Measurements from ENCODE around the gene ERCC8.
"Not testable (repeated sequence)": the region's sequence is repeated elsewhere in the genome, so short reads cannot be mapped to it uniquely, and the experiment has no call there.

Gene ERCC8

GRCh38 chr5:60944904-60945812, at the start of gene ERCC8, which contains the start of gene NDUFAF2:
Gene ERCC8 (minus strand): TSS chr5:60945070. CDS start chr5:60945008, 62 bp downstream.
Gene NDUFAF2 (plus strand): TSS chr5:60945205. CDS start chr5:60945256, 51 bp downstream.
- DNase-seq (ENCODE audit: low read depth, low spot score) = peak; percentile 95

GRCh38 chr5:60993875-60994571, 49.2 kb upstream of the ERCC8 start:
- no peak for DNase-seq (ENCODE audit: low read depth, low spot score)

- DNase-seq (ENCODE audit: low read depth, low spot score) = no peak
Measured at GRCh38 chr5:60993425-60993824, 48.6 kb upstream of the ERCC8 start.

- DNase-seq (ENCODE audit: low read depth, low spot score) = no peak
Measured at GRCh38 chr5:60992871-60993270, 48.0 kb upstream of the ERCC8 start.

- DNase-seq (ENCODE audit: low read depth, low spot score) = no peak
Measured at GRCh38 chr5:60989790-60990189, 44.9 kb upstream of the ERCC8 start.

- not testable (repeated sequence) for DNase-seq (ENCODE audit: low read depth, low spot score)
Measured at GRCh38 chr5:60982127-60982526, 37.3 kb upstream of the ERCC8 start.

- DNase-seq (ENCODE audit: low read depth, low spot score) = no peak
Measured at GRCh38 chr5:60980511-60980910, 35.6 kb upstream of the ERCC8 start.

- DNase-seq (ENCODE audit: low read depth, low spot score) = peak; percentile 48
Measured at GRCh38 chr5:60978968-60979367, 34.1 kb upstream of the ERCC8 start.

- no peak for DNase-seq (ENCODE audit: low read depth, low spot score)
Measured at GRCh38 chr5:60977956-60978737, 33.3 kb upstream of the ERCC8 start.

GRCh38 chr5:60972231-60972630, 27.4 kb upstream of the ERCC8 start:
- no peak for DNase-seq (ENCODE audit: low read depth, low spot score)

- no peak for DNase-seq (ENCODE audit: low read depth, low spot score)
Measured at GRCh38 chr5:60961685-60962084, 16.8 kb upstream of the ERCC8 start.

GRCh38 chr5:60960591-60960990, 15.7 kb upstream of the ERCC8 start:
- no peak for DNase-seq (ENCODE audit: low read depth, low spot score)

DNA sequence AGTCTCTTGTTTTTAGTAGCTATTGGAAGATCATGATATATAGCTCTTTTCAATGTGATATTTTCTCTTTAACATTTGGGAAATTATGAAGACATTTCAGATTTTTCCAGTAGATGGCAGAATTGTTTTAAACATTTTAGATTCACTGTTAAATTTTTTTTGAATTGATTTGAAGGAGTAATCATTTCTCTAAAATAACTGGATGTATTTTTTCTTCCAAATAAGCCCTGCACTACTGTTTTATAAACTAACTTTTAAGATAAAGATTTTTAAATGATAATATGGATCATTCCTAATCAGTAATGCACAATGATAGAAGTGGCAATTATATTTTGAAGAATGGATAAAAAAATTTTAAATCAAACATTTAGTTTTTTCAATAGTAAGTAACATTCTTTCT, 14.3 kb upstream of the ERCC8 start:
- no peak for DNase-seq (ENCODE audit: low read depth, low spot score)

GRCh38 chr5:60958712-60959111, 13.8 kb upstream of the ERCC8 start:
- no peak for DNase-seq (ENCODE audit: low read depth, low spot score)

GRCh38 chr5:60958088-60958487, 13.2 kb upstream of the ERCC8 start:
- no peak for DNase-seq (ENCODE audit: low read depth, low spot score)

GRCh38 chr5:60955239-60955638, 10.4 kb upstream of the ERCC8 start:
- no peak for DNase-seq (ENCODE audit: low read depth, low spot score)

DNA sequence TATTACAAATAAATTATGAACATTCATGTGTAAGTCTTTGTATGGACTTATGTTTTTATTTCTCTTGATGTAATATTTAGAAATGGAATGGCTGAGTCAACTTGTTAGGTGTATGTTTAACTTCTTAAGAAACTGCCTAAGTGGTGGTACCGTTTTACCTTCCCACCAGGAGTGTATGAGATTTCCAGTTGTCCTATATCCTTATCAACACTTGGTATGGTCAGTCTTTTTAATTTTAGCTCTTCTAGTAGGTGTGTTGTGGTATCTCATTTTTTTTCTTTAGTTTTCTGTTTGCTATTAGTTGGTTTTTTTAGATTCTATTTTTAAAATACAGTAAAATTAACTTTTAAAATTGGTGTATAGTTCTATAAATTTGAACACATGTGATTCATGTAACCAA, 3.9 kb upstream of the ERCC8 start:
- DNase-seq (ENCODE audit: low read depth, low spot score) = no peak

DNA sequence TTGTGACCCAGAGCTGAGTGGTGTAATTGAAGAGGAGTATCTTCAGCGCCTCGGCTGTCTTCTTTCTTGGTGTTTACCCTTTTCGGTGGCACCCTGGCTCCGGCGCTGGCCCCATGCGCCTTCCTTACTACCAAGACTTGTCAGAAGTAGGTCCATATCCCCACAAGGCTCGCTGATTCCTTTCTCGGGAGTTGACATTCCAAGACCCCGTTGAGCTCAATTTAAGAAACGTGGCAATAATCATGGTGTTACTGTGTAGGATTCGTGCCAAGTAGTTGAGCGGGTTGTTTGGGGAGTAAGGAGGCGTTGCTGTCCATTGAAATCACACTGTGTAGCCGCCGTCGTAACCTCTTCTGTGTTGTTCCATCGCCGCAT, 930 bp upstream of the ERCC8 start:
- DNase-seq (ENCODE audit: low read depth, low spot score) = no peak

- no peak for DNase-seq (ENCODE audit: low read depth, low spot score)
Measured at GRCh38 chr5:60943624-60944023, 1.2 kb downstream of the ERCC8 start.

GRCh38 chr5:60929024-60929423, 15.8 kb downstream of the ERCC8 start:
- no peak for DNase-seq (ENCODE audit: low read depth, low spot score)

DNA sequence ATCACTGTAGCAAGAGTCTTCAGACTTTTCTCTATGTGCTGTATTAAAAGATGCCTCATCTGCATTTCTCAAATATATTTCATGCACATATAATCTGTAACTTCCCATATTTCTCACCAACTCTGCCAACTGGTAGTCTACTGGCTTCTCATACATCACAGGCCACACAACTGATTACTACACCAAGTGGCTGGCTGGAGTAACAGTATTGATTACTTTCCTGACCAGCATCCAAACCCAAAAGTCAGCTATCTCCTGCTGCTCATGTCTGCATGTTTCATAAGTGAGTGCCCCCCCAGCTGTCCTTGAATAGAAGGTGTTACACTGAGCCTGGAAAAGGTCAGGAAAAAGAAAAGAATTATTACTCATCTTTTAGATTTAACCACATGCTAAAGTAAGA, 17.4 kb downstream of the ERCC8 start:
- DNase-seq (ENCODE audit: low read depth, low spot score) = no peak

DNA sequence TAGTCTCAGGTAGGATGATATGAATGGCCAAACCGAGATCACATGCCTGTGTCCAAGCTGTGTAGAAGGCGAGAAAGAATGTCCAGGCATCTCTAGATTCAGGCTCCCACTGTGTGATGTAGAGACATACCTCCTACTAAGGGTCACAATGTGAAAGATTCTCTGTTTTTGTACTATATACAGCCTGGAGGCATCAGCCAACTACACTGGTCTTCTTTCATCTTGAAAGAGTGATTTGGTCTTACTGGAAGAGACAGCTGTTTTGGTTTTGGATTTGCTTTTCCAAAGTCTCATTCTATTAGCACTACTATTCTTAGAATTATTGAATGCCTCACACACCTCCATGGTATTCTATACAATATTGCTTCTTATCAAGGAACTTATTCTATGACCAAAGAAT, 26.4 kb downstream of the ERCC8 start:
- no peak for DNase-seq (ENCODE audit: low read depth, low spot score)
